ENCODE results near the gene PIGC.

The PIGC gene

DNA sequence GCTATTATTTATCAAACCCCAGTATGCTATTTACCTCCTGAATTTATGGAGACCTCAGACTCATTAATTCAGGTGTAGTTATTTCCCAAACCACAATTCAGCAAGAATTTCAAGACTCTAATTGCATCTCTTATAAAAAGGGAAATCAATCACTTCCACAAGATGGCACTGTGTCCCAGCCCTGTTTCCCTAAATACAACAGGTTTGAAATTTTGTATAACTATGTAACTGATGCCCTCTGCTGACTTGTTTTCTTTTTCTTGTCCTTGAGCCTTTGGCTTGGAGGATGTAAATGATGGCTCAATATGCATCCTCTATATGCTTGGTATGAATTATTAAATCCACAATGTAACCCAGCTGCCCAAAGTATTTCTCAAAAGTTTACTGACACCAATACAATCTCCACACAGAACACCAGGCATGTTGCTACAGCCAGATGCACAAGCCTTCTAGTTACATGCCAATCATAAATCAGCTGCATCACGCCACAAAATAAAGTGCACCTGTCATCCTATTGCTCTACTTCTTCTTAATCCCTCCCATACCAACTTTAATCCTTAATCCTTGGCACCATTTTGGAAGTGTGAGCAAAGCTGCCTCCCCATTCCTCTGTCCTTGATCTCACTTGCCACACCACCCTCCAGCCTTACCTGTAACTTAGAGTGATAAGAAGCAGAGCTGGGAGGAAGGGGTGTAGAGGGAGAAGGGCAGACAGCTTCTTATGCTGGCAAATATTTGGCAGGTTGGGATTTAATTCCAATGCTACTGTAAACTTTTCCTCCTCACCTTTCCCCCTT, 14.3 kb downstream of the PIGC start:
- H3K4me1 Mint-ChIP-seq (ENCODE audit: low read depth): peaks cover 43% of the 10 kb centered on the region
- H3K27me3 Mint-ChIP-seq: no peaks in the 10 kb centered on the region
- no peaks in the 10 kb centered on the region for H3K36me3 Mint-ChIP-seq (ENCODE audit: low read depth)
- H3K27ac Mint-ChIP-seq: peak overlapping the region; percentile 46
- H3K4me3 Mint-ChIP-seq: no peak overlapping the region
- H3K9me3 Mint-ChIP-seq: no peaks in the 10 kb centered on the region

DNA sequence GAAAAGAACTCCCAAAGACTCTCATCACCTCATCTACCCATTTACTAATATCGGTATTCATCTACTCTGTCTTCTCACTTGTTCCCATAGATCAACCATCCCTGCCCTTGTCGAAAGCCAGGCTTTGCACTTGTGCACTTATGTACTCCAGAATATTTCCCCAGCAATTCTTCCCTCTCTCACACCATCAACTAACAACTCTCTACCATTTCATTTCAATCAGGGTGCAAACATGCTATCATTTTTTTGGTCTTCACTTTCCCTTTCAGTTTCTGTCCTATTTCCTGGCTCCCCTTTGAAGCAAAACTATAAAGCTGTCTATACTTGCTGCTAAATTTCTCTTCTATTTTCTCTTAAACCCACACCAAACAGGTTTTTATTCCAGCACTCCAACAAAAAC, 16.7 kb downstream of the PIGC start:
- no peaks in the 10 kb centered on the region for H3K27me3 Mint-ChIP-seq
- H3K4me3 Mint-ChIP-seq: no peak overlapping the region
- peaks cover 29% of the 10 kb centered on the region for H3K4me1 Mint-ChIP-seq (ENCODE audit: low read depth)
- no peaks in the 10 kb centered on the region for H3K36me3 Mint-ChIP-seq (ENCODE audit: low read depth)
- H3K9me3 Mint-ChIP-seq: no peaks in the 10 kb centered on the region
- no peak overlapping the region for H3K27ac Mint-ChIP-seq

DNA sequence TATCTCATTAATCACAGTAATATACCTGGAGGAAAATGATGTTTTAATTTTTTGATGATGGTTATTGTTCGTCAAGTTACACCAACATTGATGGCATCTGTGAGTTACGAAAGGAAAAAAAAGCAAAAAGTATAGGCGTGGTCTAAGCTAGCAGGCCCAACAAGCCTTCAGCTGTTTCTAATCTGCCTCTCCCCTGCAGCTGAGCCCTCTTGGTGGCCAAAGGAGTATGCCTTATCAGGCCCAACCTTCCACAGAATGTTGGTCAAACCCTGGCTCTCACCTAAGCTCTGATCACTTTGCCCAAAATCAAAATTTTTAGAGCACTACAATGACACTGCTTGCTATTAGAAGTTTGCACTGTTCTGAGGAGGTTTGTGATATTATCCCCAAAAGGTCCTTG, 18.5 kb downstream of the PIGC start:
- Mint-ChIP-seq H3K27me3 (no peaks in the 10 kb centered on the region), H3K27ac (no peak overlapping the region), H3K36me3 (ENCODE audit: low read depth) (no peaks in the 10 kb centered on the region), H3K9me3 (no peaks in the 10 kb centered on the region), H3K4me1 (ENCODE audit: low read depth) (peaks cover 15% of the 10 kb centered on the region), H3K4me3 (no peak overlapping the region)

DNA sequence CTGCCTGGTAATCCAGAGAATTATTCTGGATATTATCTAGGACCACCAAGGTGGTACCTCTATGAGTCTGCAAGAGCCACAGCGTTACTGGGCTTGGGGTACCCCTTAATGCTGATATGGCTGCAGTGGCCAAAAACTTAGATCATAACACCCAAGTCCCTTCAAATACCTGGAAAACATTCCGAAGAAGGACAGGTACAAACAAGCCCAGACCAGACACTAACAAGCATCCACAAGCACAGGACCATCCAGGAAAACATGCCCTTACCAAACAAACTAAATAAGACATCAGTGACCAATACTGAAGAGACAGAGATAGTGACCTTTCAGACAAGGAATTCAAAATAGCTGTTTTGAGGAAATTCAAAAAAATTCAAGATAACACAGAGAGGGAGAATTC, 20.5 kb downstream of the PIGC start:
- Mint-ChIP-seq H3K4me1 (ENCODE audit: low read depth) (peaks cover 7% of the 10 kb centered on the region), H3K9me3 (no peaks in the 10 kb centered on the region), H3K36me3 (ENCODE audit: low read depth) (no peaks in the 10 kb centered on the region), H3K27me3 (no peaks in the 10 kb centered on the region), H3K4me3 (no peak overlapping the region), H3K27ac (no peak overlapping the region)

DNA sequence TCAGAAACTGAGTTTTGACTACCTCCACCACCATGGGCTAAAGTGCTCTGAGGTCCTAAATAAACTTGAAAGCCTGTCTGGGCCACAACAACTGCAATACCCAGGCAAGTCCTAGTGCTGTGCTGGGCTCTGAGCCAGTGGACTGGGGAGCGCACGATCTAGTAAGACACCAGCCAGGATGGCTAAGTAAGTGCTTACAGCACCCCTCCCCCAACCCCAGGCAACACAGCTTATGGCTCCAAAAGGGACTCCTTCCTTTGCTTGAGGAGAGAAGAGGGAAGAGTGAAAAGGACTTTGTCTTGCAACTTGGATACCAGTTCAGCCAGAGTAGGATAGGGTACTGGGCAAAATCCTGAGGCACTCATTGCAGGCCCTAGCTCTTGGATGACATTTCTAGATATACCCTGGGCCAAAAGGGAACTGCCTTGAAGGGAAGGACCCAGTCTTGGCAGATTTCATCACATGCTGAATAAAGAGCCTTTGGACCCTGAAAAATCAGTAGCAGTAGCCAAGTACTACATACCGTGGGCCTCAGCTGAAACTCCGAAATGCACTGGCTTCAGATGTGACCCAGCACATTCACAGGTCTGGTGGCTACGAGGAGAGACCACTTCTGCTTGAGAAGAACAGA, 21.8 kb downstream of the PIGC start:
- Mint-ChIP-seq H3K4me1 (ENCODE audit: low read depth) (peaks cover 7% of the 10 kb centered on the region), H3K36me3 (ENCODE audit: low read depth) (no peaks in the 10 kb centered on the region), H3K9me3 (no peaks in the 10 kb centered on the region), H3K27me3 (no peaks in the 10 kb centered on the region), H3K4me3 (no peak overlapping the region), H3K27ac (no peak overlapping the region)

DNA sequence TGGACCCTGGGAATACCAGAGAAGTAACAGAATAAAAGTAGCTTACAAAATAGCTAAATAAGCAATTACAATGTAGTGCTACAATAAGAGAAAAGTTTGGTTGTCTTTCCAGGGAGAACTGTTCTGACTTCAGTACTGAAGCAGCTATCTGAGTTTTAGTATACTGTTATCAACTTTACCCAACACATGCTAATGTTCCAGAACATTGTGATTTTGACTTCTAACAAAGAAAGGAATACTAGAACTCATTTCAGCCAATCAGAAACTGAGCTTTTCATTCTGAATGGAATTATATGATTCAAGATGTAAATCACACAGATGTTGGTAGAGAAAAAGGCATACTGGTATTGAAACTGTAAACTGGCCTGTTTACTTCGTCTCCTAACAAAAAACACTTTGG, 23.5 kb downstream of the PIGC start, which contains the start of gene C1orf105:
Gene C1orf105 (plus strand): TSS at position 301 of the 400 bp plus-strand sequence. CDS start 201 bp downstream, outside the sequence.
- Mint-ChIP-seq H3K9me3 (no peaks in the 10 kb centered on the region), H3K27ac (peak within 1 kb of the TSS; percentile 37), H3K27me3 (no peaks in the 10 kb centered on the region), H3K36me3 (ENCODE audit: low read depth) (no peaks in the 10 kb centered on the region), H3K4me3 (no peak within 1 kb of the TSS), H3K4me1 (ENCODE audit: low read depth) (peaks cover 7% of the 10 kb centered on the region)

DNA sequence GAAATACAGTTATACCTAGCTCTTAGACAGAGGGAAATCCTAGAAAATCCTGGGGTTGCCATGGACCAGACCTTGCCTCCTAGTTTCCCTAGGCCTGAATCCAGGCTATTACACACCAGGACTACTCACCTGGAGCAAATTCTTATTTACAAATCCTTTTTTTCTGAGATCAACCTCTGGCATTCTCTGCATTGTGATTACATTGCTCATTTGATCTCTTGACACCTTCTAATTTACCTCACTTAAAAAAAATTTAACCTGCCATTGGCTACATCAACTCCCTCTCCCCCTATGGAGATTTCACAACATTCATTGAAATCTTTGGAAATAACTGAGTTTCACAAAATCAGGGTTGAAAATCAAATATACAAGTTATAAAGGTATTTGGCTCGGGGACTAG, 26.3 kb downstream of the PIGC start:
- peaks cover 7% of the 10 kb centered on the region for H3K4me1 Mint-ChIP-seq (ENCODE audit: low read depth)

DNA sequence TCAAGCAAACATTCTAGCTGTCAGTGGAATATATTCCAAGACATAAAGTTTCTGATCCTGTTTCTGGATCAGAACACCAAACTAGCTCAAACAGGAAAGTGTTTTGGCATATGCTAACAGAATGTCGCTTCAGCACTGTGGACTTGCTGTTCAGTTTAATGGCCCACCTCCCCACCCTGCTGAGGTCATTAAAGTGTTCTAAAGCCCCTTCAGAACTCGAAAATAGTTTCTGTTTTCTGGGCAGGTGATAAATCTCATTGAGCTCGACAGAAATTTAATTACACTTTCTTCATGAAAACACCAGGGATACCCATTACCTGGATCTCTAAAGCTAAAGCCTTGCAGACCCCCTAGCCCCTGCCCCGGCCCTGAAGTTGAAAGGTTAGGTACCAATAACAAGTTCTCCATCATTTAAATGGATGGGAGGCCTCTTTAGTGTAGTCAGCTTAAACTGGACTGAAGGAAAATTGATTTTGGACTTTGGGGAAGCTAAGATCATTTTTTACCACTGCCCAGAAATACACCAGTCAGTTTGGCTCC, 27.3 kb downstream of the PIGC start:
- H3K36me3 Mint-ChIP-seq (ENCODE audit: low read depth): no peaks in the 10 kb centered on the region
- H3K9me3 Mint-ChIP-seq: no peaks in the 10 kb centered on the region
- H3K4me1 Mint-ChIP-seq (ENCODE audit: low read depth): peaks cover 10% of the 10 kb centered on the region
- no peak overlapping the region for H3K27ac Mint-ChIP-seq
- H3K27me3 Mint-ChIP-seq: no peaks in the 10 kb centered on the region
- no peak overlapping the region for H3K4me3 Mint-ChIP-seq

More for the DNA sequence above, 26.3 kb downstream of the PIGC start:
- H3K27ac Mint-ChIP-seq: no peak overlapping the region
- no peaks in the 10 kb centered on the region for H3K27me3 Mint-ChIP-seq
- no peaks in the 10 kb centered on the region for H3K9me3 Mint-ChIP-seq
- no peaks in the 10 kb centered on the region for H3K36me3 Mint-ChIP-seq (ENCODE audit: low read depth)
- H3K4me3 Mint-ChIP-seq: no peak overlapping the region

DNA sequence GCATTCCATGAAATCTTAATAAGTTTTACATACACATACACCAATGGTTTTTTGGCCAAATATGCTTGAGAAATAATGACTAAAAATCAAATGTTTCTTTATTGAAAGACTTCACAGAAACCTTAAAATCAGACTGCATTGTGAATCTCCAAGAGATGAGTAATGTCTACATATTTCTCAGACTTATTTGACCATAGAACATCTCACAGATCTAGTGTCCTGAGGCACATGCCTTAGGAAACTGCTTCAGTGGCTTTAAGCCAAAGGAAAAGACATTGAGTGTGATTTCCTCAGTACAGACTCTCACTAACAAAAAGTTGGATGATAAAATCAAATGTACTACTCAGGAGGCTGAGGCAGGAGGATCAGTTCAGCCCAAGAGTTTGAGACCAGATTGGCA, 29.5 kb downstream of the PIGC start:
- Mint-ChIP-seq H3K4me1 (ENCODE audit: low read depth) (peaks cover 6% of the 10 kb centered on the region), H3K27me3 (no peaks in the 10 kb centered on the region), H3K9me3 (no peaks in the 10 kb centered on the region), H3K4me3 (no peak overlapping the region), H3K27ac (no peak overlapping the region), H3K36me3 (ENCODE audit: low read depth) (no peaks in the 10 kb centered on the region)

DNA sequence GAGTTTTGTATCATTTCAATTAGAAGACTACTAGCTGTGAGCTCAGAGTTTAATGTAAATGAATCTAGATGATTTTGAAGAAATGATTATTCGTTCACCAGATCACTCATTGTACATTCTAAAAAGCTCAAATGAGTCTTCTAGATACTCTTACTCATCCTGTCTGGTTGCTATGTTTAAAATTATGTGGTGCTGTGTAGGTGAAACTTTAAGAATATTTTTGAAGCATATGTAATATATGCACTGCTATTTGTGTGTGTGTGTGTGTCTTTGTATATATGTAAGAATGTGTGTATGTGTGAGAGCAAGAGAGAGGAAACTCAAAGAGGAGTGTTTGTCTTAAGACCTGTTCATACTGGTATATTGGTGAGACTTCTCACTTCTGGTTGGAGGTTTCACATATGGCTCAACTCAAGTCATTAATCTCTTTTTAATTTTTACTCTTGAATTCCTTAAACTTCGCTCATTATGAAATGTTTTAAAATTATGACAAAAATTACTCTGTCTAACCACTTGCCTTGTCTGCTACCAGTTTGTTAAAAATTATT, 32.0 kb downstream of the PIGC start:
- H3K4me1 Mint-ChIP-seq (ENCODE audit: low read depth): peaks cover 3% of the 10 kb centered on the region
- H3K27me3 Mint-ChIP-seq: no peaks in the 10 kb centered on the region
- H3K9me3 Mint-ChIP-seq: no peaks in the 10 kb centered on the region
- H3K27ac Mint-ChIP-seq: no peak overlapping the region
- H3K4me3 Mint-ChIP-seq: no peak overlapping the region
- H3K36me3 Mint-ChIP-seq (ENCODE audit: low read depth): no peaks in the 10 kb centered on the region

DNA sequence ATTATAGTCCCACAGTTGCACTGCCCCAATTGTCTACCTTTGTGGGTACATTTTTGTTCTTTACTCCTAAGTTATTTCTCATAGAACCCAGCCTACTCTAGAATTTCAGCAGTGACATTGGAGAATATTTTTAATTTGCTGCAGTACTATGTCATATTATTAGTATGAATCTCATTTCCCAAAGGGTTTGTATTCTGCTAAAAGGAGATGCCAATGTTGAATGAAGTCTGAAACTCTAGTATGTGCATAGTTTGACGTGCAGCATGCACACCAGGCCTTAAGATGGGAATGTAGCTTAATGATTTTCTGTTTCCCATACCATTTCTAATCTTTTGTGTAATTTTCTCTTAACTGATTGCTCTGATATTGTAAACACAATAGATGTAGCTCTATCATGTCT, 33.8 kb downstream of the PIGC start:
- no peak overlapping the region for H3K27ac Mint-ChIP-seq
- H3K9me3 Mint-ChIP-seq: no peaks in the 10 kb centered on the region
- H3K4me1 Mint-ChIP-seq (ENCODE audit: low read depth): peaks cover 3% of the 10 kb centered on the region
- H3K36me3 Mint-ChIP-seq (ENCODE audit: low read depth): no peaks in the 10 kb centered on the region
- H3K4me3 Mint-ChIP-seq: no peak overlapping the region
- no peaks in the 10 kb centered on the region for H3K27me3 Mint-ChIP-seq

DNA sequence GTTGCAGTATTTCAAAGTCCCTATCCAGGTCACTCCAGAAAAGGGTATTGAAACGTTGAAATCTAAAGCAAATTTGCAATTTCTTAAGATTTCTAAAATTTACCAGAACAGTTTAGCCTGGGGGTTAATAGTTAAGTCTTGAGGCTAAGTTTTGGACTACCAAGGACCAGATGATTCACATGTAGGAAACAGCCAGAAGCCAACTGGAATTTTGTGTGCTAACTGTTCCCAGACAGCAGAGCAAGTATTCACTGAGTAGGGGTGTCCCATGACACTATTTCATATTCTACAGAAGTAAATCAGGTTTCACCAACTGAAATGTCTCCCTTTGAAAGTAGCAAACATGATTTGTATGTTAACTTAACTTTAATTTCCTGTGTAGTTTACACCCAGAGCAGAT, 34.9 kb downstream of the PIGC start:
- Mint-ChIP-seq H3K4me1 (ENCODE audit: low read depth) (peaks cover 3% of the 10 kb centered on the region), H3K9me3 (no peaks in the 10 kb centered on the region), H3K27me3 (no peaks in the 10 kb centered on the region), H3K27ac (no peak overlapping the region), H3K4me3 (no peak overlapping the region), H3K36me3 (ENCODE audit: low read depth) (no peaks in the 10 kb centered on the region)

DNA sequence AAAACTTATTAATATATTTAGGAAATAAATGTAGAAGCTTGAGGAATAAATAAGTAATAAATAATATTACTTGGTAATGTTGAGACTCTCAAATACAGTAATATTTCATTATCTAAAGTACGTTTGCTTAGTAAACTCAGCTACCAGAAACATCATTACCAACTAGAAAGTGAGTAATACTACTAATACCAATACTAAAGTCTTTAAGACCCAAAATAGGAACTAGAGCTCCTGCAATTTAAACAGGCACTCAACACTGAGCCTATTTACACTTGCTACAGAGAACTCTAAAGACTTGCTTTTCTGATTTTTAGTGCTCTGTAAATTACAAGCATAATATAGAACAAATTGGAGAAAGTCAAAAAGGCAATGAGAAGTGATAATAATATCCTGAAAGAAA, 36.9 kb downstream of the PIGC start:
- no peaks in the 10 kb centered on the region for H3K36me3 Mint-ChIP-seq (ENCODE audit: low read depth)
- H3K27me3 Mint-ChIP-seq: no peaks in the 10 kb centered on the region
- peaks cover 9% of the 10 kb centered on the region for H3K4me1 Mint-ChIP-seq (ENCODE audit: low read depth)
- no peak overlapping the region for H3K4me3 Mint-ChIP-seq
- H3K27ac Mint-ChIP-seq: no peak overlapping the region
- H3K9me3 Mint-ChIP-seq: no peaks in the 10 kb centered on the region

DNA sequence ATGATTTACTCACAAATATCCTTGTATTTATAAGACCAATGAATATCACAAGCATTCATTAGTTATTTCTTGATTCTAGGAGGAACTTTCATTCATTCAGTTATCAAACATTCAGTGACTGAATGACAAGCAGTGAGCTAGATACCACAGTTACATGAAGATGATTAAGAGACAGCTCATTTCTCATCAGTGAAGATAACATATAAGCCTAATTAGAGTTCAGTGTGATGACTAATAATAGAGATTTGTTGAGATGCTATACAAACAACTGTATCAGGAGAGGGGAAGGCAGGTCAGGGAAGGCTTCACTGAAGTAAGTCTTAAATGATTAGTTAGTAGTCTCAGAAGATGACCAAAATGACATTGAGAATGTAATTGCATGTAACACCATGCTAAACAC, 38.0 kb downstream of the PIGC start:
- Mint-ChIP-seq H3K4me1 (ENCODE audit: low read depth) (peaks cover 8% of the 10 kb centered on the region), H3K9me3 (no peaks in the 10 kb centered on the region), H3K27ac (no peak overlapping the region), H3K36me3 (ENCODE audit: low read depth) (no peaks in the 10 kb centered on the region), H3K4me3 (no peak overlapping the region), H3K27me3 (no peaks in the 10 kb centered on the region)

DNA sequence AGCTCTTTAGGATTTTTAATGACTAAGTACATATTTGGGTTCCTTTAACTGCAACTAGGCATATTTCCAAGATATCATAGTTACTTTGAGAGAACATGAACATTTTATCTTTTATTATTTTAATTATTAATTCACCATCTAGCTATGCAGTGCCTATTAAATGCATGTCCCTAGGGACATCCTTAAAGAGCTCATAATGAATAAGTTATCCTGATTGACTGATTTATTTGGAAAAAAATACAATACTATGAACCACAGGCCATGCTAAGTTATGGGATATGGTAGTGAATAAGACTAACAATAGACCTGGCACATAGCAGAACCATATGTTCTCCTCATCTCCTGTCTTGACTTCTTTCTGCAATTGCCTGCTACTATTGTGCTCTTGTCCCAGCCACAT, 39.7 kb downstream of the PIGC start:
- Mint-ChIP-seq H3K27ac (no peak overlapping the region), H3K27me3 (no peaks in the 10 kb centered on the region), H3K36me3 (ENCODE audit: low read depth) (no peaks in the 10 kb centered on the region), H3K4me3 (no peak overlapping the region), H3K4me1 (ENCODE audit: low read depth) (peaks cover 26% of the 10 kb centered on the region), H3K9me3 (no peaks in the 10 kb centered on the region)
